ENCODE data around the gene TMEM212.

Gene TMEM212

GRCh38 chr3:171844873-171845272 lies 1.7 kb downstream of the TMEM212 start:
- Histone ChIP-seq H3K79me1 (ENCODE audit: low read length) (no peaks in the 10 kb centered on the region), H2BK5ac (ENCODE audit: low read depth, low read length, poor library complexity) (no peak overlapping the region), H4K12ac (ENCODE audit: low read depth, low read length) (no peak overlapping the region), H3K23ac (ENCODE audit: low read length) (no peak overlapping the region), H3K4ac (ENCODE audit: low read depth, low read length) (no peak overlapping the region), H3K9ac (ENCODE audit: low read length) (no peak overlapping the region), H3K18ac (ENCODE audit: low read length) (no peak overlapping the region), H4K91ac (ENCODE audit: low read depth, low read length) (no peak overlapping the region), H3K27ac (ENCODE audit: low read depth, low read length) (no peak overlapping the region), H2AK5ac (ENCODE audit: low read length) (no peak overlapping the region), H3K4me3 (ENCODE audit: low read depth, low read length) (no peak overlapping the region), H3K9me3 (ENCODE audit: insufficient read depth, low read depth, low read length) (no peaks in the 10 kb centered on the region), H2AFZ (ENCODE audit: insufficient read depth, low read length, poor library complexity) (no peak overlapping the region), H3K14ac (ENCODE audit: low read length) (no peak overlapping the region), H3K36me3 (ENCODE audit: control insufficient read depth in 1 of 2, insufficient read depth in 2 of 2, low read length in 2 of 2) (no peaks in the 10 kb centered on the region), H3K27me3 (ENCODE audit: insufficient read depth, low read length) (no peaks in the 10 kb centered on the region), H3K4me1 (ENCODE audit: control insufficient read depth in 1 of 2, insufficient read depth in 2 of 2, low read length in 2 of 2) (peaks cover 2 to 3% of the 10 kb centered on the region in 2 experiments), H4K8ac (ENCODE audit: low read depth, low read length) (no peak overlapping the region), H3K79me2 (ENCODE audit: control insufficient read depth, insufficient read depth, low read length, poor library complexity) (peaks cover 2% of the 10 kb centered on the region), H2BK12ac (ENCODE audit: low read length) (no peak overlapping the region), H3K4me2 (ENCODE audit: low read length) (no peak overlapping the region), H2BK120ac (ENCODE audit: insufficient read depth, low read length, poor library complexity) (no peak overlapping the region)
- peak in 1 of 2 donors; percentile 59 for DNase-seq
- no CpG with 5 or more reads among the region's 2 CpGs for WGBS (ENCODE audit: extremely low coverage, insufficient coverage, insufficient read length)

GRCh38 chr3:171845481-171846284 lies 2.5 kb downstream of the TMEM212 start:
- Histone ChIP-seq H4K8ac (ENCODE audit: low read depth, low read length) (no peak overlapping the region), H3K18ac (ENCODE audit: low read length) (no peak overlapping the region)

GRCh38 chr3:171846597-171846996 lies 3.4 kb downstream of the TMEM212 start:
- H3K4me1 ChIP-seq (ENCODE audit: control insufficient read depth in 1 of 2, insufficient read depth in 2 of 2, low read length in 2 of 2), result peaks cover 7 to 8% of the 10 kb centered on the region in 2 experiments
- no peak overlapping the region for H4K91ac ChIP-seq (ENCODE audit: low read depth, low read length)
- no CpG with 5 or more reads among the region's 2 CpGs for WGBS (ENCODE audit: extremely low coverage, insufficient coverage, insufficient read length)
- no peak overlapping the region for H2AK5ac ChIP-seq (ENCODE audit: low read length)
- H3K79me2 ChIP-seq (ENCODE audit: control insufficient read depth, insufficient read depth, low read length, poor library complexity), result peaks cover 2% of the 10 kb centered on the region
- no peak overlapping the region for H4K12ac ChIP-seq (ENCODE audit: low read depth, low read length)
- H3K4ac ChIP-seq (ENCODE audit: low read depth, low read length), result no peak overlapping the region
- H2BK120ac ChIP-seq (ENCODE audit: insufficient read depth, low read length, poor library complexity), result no peak overlapping the region
- DNase-seq, result peak in 1 of 2 donors; percentile 38
- H3K36me3 ChIP-seq (ENCODE audit: control insufficient read depth in 1 of 2, insufficient read depth in 2 of 2, low read length in 2 of 2), result no peaks in the 10 kb centered on the region
- no peak overlapping the region for H3K4me3 ChIP-seq (ENCODE audit: low read depth, low read length)
- no peaks in the 10 kb centered on the region for H3K9me3 ChIP-seq (ENCODE audit: insufficient read depth, low read depth, low read length)
- no peak overlapping the region for H2BK12ac ChIP-seq (ENCODE audit: low read length)
- H3K23ac ChIP-seq (ENCODE audit: low read length), result no peak overlapping the region
- no peak overlapping the region for H3K4me2 ChIP-seq (ENCODE audit: low read length)
- H3K9ac ChIP-seq (ENCODE audit: low read length), result no peak overlapping the region
- no peak overlapping the region for H3K14ac ChIP-seq (ENCODE audit: low read length)
- H2AFZ ChIP-seq (ENCODE audit: insufficient read depth, low read length, poor library complexity), result no peak overlapping the region
- H2BK5ac ChIP-seq (ENCODE audit: low read depth, low read length, poor library complexity), result no peak overlapping the region
- H3K79me1 ChIP-seq (ENCODE audit: low read length), result peaks cover 2% of the 10 kb centered on the region
- H3K27ac ChIP-seq (ENCODE audit: low read depth, low read length), result no peak overlapping the region
- no peak overlapping the region for H4K8ac ChIP-seq (ENCODE audit: low read depth, low read length)
- no peak overlapping the region for H3K18ac ChIP-seq (ENCODE audit: low read length)
- H3K27me3 ChIP-seq (ENCODE audit: insufficient read depth, low read length), result no peaks in the 10 kb centered on the region

More at GRCh38 chr3:171845481-171846284, 2.5 kb downstream of the TMEM212 start:
- DNase-seq, result peak in 1 of 2 donors; percentile 52
- H3K27me3 ChIP-seq (ENCODE audit: insufficient read depth, low read length), result no peaks in the 10 kb centered on the region
- no peak overlapping the region for H3K23ac ChIP-seq (ENCODE audit: low read length)
- no peak overlapping the region for H3K4ac ChIP-seq (ENCODE audit: low read depth, low read length)
- H2BK12ac ChIP-seq (ENCODE audit: low read length), result no peak overlapping the region
- H3K9me3 ChIP-seq (ENCODE audit: insufficient read depth, low read depth, low read length), result no peaks in the 10 kb centered on the region
- peaks cover 2% of the 10 kb centered on the region for H3K79me2 ChIP-seq (ENCODE audit: control insufficient read depth, insufficient read depth, low read length, poor library complexity)
- no peak overlapping the region for H3K4me2 ChIP-seq (ENCODE audit: low read length)
- peaks cover 7 to 8% of the 10 kb centered on the region in 2 experiments for H3K4me1 ChIP-seq (ENCODE audit: control insufficient read depth in 1 of 2, insufficient read depth in 2 of 2, low read length in 2 of 2)
- H3K4me3 ChIP-seq (ENCODE audit: low read depth, low read length), result no peak overlapping the region
- H2AK5ac ChIP-seq (ENCODE audit: low read length), result no peak overlapping the region
- no peak overlapping the region for H2AFZ ChIP-seq (ENCODE audit: insufficient read depth, low read length, poor library complexity)
- H4K91ac ChIP-seq (ENCODE audit: low read depth, low read length), result no peak overlapping the region
- no peak overlapping the region for H3K27ac ChIP-seq (ENCODE audit: low read depth, low read length)
- H3K36me3 ChIP-seq (ENCODE audit: control insufficient read depth in 1 of 2, insufficient read depth in 2 of 2, low read length in 2 of 2), result no peaks in the 10 kb centered on the region
- H3K14ac ChIP-seq (ENCODE audit: low read length), result no peak overlapping the region
- no peak overlapping the region for H2BK5ac ChIP-seq (ENCODE audit: low read depth, low read length, poor library complexity)
- no CpG with 5 or more reads among the region's 3 CpGs for WGBS (ENCODE audit: extremely low coverage, insufficient coverage, insufficient read length)
- no peak overlapping the region for H4K12ac ChIP-seq (ENCODE audit: low read depth, low read length)
- no peak overlapping the region for H2BK120ac ChIP-seq (ENCODE audit: insufficient read depth, low read length, poor library complexity)
- no peak overlapping the region for H3K9ac ChIP-seq (ENCODE audit: low read length)
- H3K79me1 ChIP-seq (ENCODE audit: low read length), result peaks cover 1% of the 10 kb centered on the region

GRCh38 chr3:171847133-171847532 lies 4.0 kb downstream of the TMEM212 start:
- no peak overlapping the region for H3K27ac ChIP-seq (ENCODE audit: low read depth, low read length)
- WGBS (ENCODE audit: extremely low coverage, insufficient coverage, insufficient read length), result no CpG with 5 or more reads among the region's 6 CpGs
- no peak overlapping the region for H2BK120ac ChIP-seq (ENCODE audit: insufficient read depth, low read length, poor library complexity)
- peaks cover 2% of the 10 kb centered on the region for H3K79me1 ChIP-seq (ENCODE audit: low read length)
- H3K4ac ChIP-seq (ENCODE audit: low read depth, low read length), result no peak overlapping the region
- H3K23ac ChIP-seq (ENCODE audit: low read length), result no peak overlapping the region
- no peak overlapping the region for H4K8ac ChIP-seq (ENCODE audit: low read depth, low read length)
- no peak overlapping the region for H4K91ac ChIP-seq (ENCODE audit: low read depth, low read length)
- H3K9ac ChIP-seq (ENCODE audit: low read length), result no peak overlapping the region
- DNase-seq, result peak in 1 of 2 donors; percentile 47
- peaks cover 7 to 8% of the 10 kb centered on the region in 2 experiments for H3K4me1 ChIP-seq (ENCODE audit: control insufficient read depth in 1 of 2, insufficient read depth in 2 of 2, low read length in 2 of 2)
- no peaks in the 10 kb centered on the region for H3K36me3 ChIP-seq (ENCODE audit: control insufficient read depth in 1 of 2, insufficient read depth in 2 of 2, low read length in 2 of 2)
- H2BK12ac ChIP-seq (ENCODE audit: low read length), result no peak overlapping the region
- H3K4me2 ChIP-seq (ENCODE audit: low read length), result no peak overlapping the region
- H3K79me2 ChIP-seq (ENCODE audit: control insufficient read depth, insufficient read depth, low read length, poor library complexity), result peaks cover 2% of the 10 kb centered on the region
- no peak overlapping the region for H2BK5ac ChIP-seq (ENCODE audit: low read depth, low read length, poor library complexity)
- no peak overlapping the region for H3K4me3 ChIP-seq (ENCODE audit: low read depth, low read length)
- no peak overlapping the region for H4K12ac ChIP-seq (ENCODE audit: low read depth, low read length)
- no peak overlapping the region for H2AK5ac ChIP-seq (ENCODE audit: low read length)
- no peaks in the 10 kb centered on the region for H3K27me3 ChIP-seq (ENCODE audit: insufficient read depth, low read length)
- H3K14ac ChIP-seq (ENCODE audit: low read length), result no peak overlapping the region
- H3K9me3 ChIP-seq (ENCODE audit: insufficient read depth, low read depth, low read length), result no peaks in the 10 kb centered on the region
- no peak overlapping the region for H3K18ac ChIP-seq (ENCODE audit: low read length)
- no peak overlapping the region for H2AFZ ChIP-seq (ENCODE audit: insufficient read depth, low read length, poor library complexity)

Data from trophoblast cell (in vitro differentiated cells and primary cell).